Lung (tissue), 16 donors: ENCODE measurements around the gene GTF2F2. TPM values are rescaled to one million over a fixed set of nuclear protein-coding genes. Genes with fewer than 3 reads are reported as not detected.

Experiments used
- ATAC-seq: fragments of 200-7000 bp; cut with Tn5 transposase; one replicate; pipeline ENCODE4 v1.9.1; 2020; ENCODE audit warnings: moderate number of reproducible peaks; ENCODE audit not compliant: insufficient read depth, low FRiP score
- DNase-seq, 3 donors: peaks; one replicate each; pipeline ENCODE4 v3.0.0-alpha.2; 2013 to 2017
- H3K27ac ChIP-seq, 2 donors: one replicate each; pipeline ENCODE4 v1.5.1; 2013; ENCODE audit warnings: mild to moderate bottlenecking in 2 of 2, moderate library complexity in 2 of 2, control low read depth in 1 of 2, inconsistent platforms in 1 of 2, low read depth in 1 of 2, low read length in 1 of 2
- H3K27me3 ChIP-seq, 3 donors: one replicate each; pipeline ENCODE4 v1.5.1; 2013; ENCODE audit warnings: low read length in 2 of 3; ENCODE audit not compliant: control insufficient read depth in 3 of 3, insufficient read depth in 3 of 3
- H3K36me3 ChIP-seq, 4 donors: one replicate each; pipeline ENCODE4 v1.5.1; 2013; ENCODE audit warnings: low read length in 4 of 4, mild to moderate bottlenecking in 1 of 4, moderate library complexity in 1 of 4; ENCODE audit not compliant: control insufficient read depth in 4 of 4, insufficient read depth in 4 of 4
- H3K4me1 ChIP-seq, 5 donors: one replicate each; pipeline ENCODE4 v1.5.1; 2013; ENCODE audit warnings: low read length in 5 of 5, mild to moderate bottlenecking in 2 of 5, moderate library complexity in 1 of 5; ENCODE audit not compliant: control insufficient read depth in 5 of 5, insufficient read depth in 5 of 5
- H3K4me3 ChIP-seq: one replicate; pipeline ENCODE4 v1.5.1; 2013; ENCODE audit warnings: mild to moderate bottlenecking, control low read depth, moderate library complexity
- H3K9ac ChIP-seq, 2 donors: one replicate each; pipeline ENCODE4 v1.5.1; 2013; ENCODE audit warnings: low read length in 2 of 2, control low read depth in 1 of 2; ENCODE audit not compliant: insufficient read depth in 1 of 2
- H3K9me3 ChIP-seq, 4 donors: one replicate each; pipeline ENCODE4 v1.5.1; 2013; ENCODE audit warnings: low read length in 3 of 4, mild to moderate bottlenecking in 1 of 4, moderate library complexity in 1 of 4; ENCODE audit not compliant: control insufficient read depth in 4 of 4, insufficient read depth in 3 of 4
- CTCF ChIP-seq: IDR thresholded peaks from 2 replicates; pipeline ENCODE4 v1.5.1; 2012; ENCODE audit warnings: mild to moderate bottlenecking; ENCODE audit errors: control extremely low read depth, extremely low read depth
- WGBS, 2 donors: extraction: QIAGEN DNeasy Blood & Tissue Kit; methylation state at CpG; one replicate each; pipeline ENCODE4 v1.1.7; 2013; 5-methylcytosine and 5-hydroxymethylcytosine counted together
- long read RNA-seq, 5 donors: transcript quantifications; one replicate each; lab custom pipeline, GENCODE V29; 2026
- polyA plus RNA-seq, 2 donors: library from polyadenylated mRNA; stranded (reverse); fragments of 200-250 nt; gene quantifications; one replicate each; pipeline ENCODE4 v1.2.1, GENCODE V29; 2013
- total RNA-seq, 2 donors: library from RNA; depleted of rRNA in 1 of 2; stranded (reverse); fragments of >200 nt in 1 of 2; gene quantifications; one replicate each; pipeline ENCODE4 v1.2.1, GENCODE V29; 2014 to 2021
- donor health status: control.
- donor health status: control.
- donor health status: Bipolar disorder and iron deficiency.
- donor health status: healthy.
- donor health status: DM: yes; HTN: yes; CAD: no.

Gene GTF2F2
- total RNA-seq, result 10 to 100 TPM; 14.4 to 21.3 TPM
- 10 to 100 TPM; 13.7 to 14.3 TPM for polyA plus RNA-seq
- long read RNA-seq, donor 1, partial matches to known transcripts, result 14,478 of 14,939 reads
- long read RNA-seq, donor 1, other reads (novel, unspliced or antisense), result 457 of 14,939 reads
- long read RNA-seq, donor 2, partial matches to known transcripts, result 7,891 of 8,182 reads
- long read RNA-seq, donor 2, other reads (novel, unspliced or antisense), result 289 of 8,182 reads
- long read RNA-seq, donor 3, partial matches to known transcripts, result 19 of 22 reads
- long read RNA-seq, donor 3, other reads (novel, unspliced or antisense), result 0 of 22 reads
- long read RNA-seq, donor 4, transcript GTF2F2-201 (8 exons, 2,239 nt), result major isoform, 7 of 7,725 reads
- long read RNA-seq, donor 4, partial matches to known transcripts, result 7,507 of 7,725 reads
- long read RNA-seq, donor 4, other reads (novel, unspliced or antisense), result 211 of 7,725 reads
- long read RNA-seq, donor 5, transcript GTF2F2-201 (8 exons, 2,239 nt), result major isoform, 6 of 14,469 reads
- long read RNA-seq, donor 5, partial matches to known transcripts, result 6,370 of 14,469 reads
- long read RNA-seq, donor 5, other reads (novel, unspliced or antisense), result 8,093 of 14,469 reads

GRCh38 chr13:45119991-45120864, at the start of gene GTF2F2:
GTF2F2 (plus strand) TSS chr13:45120510; CDS start chr13:45120656, 146 bp downstream.
- Histone ChIP-seq H3K4me3 (peak within 1 kb of the TSS; percentile 83), H3K9ac (peak within 1 kb of the TSS; percentile 87 to 96), H3K36me3 (no peaks in the 10 kb centered on the region), H3K27me3 (no peaks in the 10 kb centered on the region), H3K27ac (peak within 1 kb of the TSS; percentile 69 to 92), H3K9me3 (no peaks in the 10 kb centered on the region), H3K4me1 (peaks cover 0 to 21% (median 8%) of the 10 kb centered on the region in 5 donors)
- ATAC-seq (peak; percentile 82), DNase-seq (peak; percentile 93 to 96 (median 94))
- TF ChIP-seq CTCF, result no peak
- WGBS, 2 donors, result 0 to 1% methylated on average over 53 of the region's 53 CpGs

GRCh38 chr13:45073809-45074208, 46.5 kb upstream of the GTF2F2 start:
- Histone ChIP-seq H3K27ac (no peak overlapping the region), H3K27me3 (no peaks in the 10 kb centered on the region), H3K36me3 (no peaks in the 10 kb centered on the region), H3K9me3 (no peaks in the 10 kb centered on the region), H3K4me3 (no peak overlapping the region), H3K9ac (no peak overlapping the region), H3K4me1 (no peaks in the 10 kb centered on the region)
- ATAC-seq (no peak), DNase-seq (no peak)
- WGBS, 2 donors, result 75 to 80% methylated on average over 4 of the region's 4 CpGs
- TF ChIP-seq CTCF, result no peak

- Histone ChIP-seq H3K4me1 (no peaks in the 10 kb centered on the region), H3K27ac (no peak overlapping the region), H3K36me3 (no peaks in the 10 kb centered on the region), H3K27me3 (no peaks in the 10 kb centered on the region), H3K9me3 (no peaks in the 10 kb centered on the region), H3K9ac (no peak overlapping the region), H3K4me3 (no peak overlapping the region)
- WGBS, 2 donors, result 91 to 93% methylated on average over 6 of the region's 6 CpGs
- ATAC-seq (no peak), DNase-seq (no peak)
- TF ChIP-seq CTCF, result no peak
Measured at GRCh38 chr13:45074721-45075120, 45.6 kb upstream of the GTF2F2 start.
